ENCODE measurements around the gene SLC16A13. TPM values are rescaled to one million over a fixed set of nuclear protein-coding genes. Genes with fewer than 3 reads are reported as not detected.

Gene SLC16A13
- total and polyA plus RNA-seq, 2 of the 4 experiments (the other 2 are of a cell fraction), result 0.18 to 2.3 TPM

DNA sequence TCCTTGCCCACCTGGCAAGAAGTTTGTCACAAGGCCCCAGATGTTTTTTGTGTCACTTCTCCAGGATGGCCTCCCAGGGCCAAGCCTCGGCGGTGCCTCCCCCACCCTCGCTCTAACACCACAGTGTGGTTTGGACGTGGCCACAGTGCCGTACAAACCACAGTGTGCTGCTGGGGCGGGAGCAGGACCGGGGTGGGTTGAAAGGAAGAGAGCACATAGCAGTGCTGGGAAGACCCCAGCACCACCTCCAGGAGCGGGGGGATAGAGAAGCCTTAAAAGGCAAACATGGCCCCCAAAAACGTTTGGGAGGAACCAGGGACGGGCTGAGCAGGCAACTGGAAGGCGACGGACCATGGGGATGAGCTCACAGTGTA, 18.0 kb upstream of the SLC16A13 start (continued):
- TF ChIP-seq RAD21 (IDR thresholded peaks at IDR 0.05; ENCODE audit: low read length) (no peak), POLR2A (IDR thresholded peaks at IDR 0.05; ENCODE audit: low read depth, low read length) (no peak)
- TF ChIP-seq, protein P1, sequence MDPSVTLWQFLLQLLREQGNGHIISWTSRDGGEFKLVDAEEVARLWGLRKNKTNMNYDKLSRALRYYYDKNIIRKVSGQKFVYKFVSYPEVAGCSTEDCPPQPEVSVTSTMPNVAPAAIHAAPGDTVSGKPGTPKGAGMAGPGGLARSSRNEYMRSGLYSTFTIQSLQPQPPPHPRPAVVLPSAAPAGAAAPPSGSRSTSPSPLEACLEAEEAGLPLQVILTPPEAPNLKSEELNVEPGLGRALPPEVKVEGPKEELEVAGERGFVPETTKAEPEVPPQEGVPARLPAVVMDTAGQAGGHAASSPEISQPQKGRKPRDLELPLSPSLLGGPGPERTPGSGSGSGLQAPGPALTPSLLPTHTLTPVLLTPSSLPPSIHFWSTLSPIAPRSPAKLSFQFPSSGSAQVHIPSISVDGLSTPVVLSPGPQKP (IDR thresholded peaks at IDR 0.05; ENCODE audit: borderline replicate concordance, low read depth, low read length), result no peak

DNA sequence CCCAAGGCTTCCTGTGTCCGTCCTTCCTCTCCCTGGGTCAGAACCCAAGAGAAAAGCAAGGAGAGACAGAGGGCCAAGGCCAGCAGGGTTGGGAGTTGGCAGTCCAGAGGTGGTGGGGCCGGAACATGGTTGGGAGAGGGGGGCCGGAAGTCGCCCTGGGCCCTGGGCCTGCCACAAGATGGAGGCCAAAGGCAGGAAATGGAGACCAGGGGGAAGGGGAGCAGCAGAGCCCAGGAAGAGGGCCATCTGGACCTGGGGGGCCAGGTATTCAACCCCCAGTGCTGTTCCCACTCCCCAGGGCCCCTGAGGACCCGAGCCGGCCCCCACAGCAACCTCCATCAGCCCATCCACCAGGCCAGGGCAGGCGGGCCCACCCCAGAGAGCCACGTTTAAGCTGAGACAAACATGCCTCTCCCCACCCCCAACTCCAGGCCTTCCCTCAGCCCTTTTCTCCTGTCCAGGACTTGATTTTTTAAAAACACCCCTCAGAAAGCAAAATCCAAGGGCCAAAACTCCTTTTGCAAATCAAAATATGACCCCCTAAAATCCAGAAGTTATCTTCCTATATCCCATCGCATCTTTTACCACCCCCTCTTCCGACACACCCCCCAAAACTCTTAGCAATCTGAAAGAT, 17.4 kb upstream of the SLC16A13 start:
- DNase-seq (no peak), ATAC-seq (ENCODE audit: low read depth) (no peak)
- no peak overlapping the region for H3K4ac ChIP-seq (ENCODE audit: low read depth, low read length)
- peaks cover 6 to 21% of the 10 kb centered on the region in 2 experiments; a peak in 3 of 4 replicates for H3K79me1 ChIP-seq (ENCODE audit: low read depth in 1 of 2, low read length in 2 of 2)
- intact Hi-C loops (cut with micrococcal nuclease) (no loop called here), in situ Hi-C loops (cut with MboI; ENCODE audit: low sequenced_read_pairs) (loop anchor here (10.0 kb wide), 1 partner anchor 354 kb away; no protein-coding TSS in a partner anchor), dilution Hi-C loops (cut with HindIII; ENCODE audit: low sequenced_read_pairs, unreplicated experiment) (no loop called here)
- H2BK120ac ChIP-seq (ENCODE audit: low read depth, low read length), result no peak overlapping the region
- H2AFZ ChIP-seq (replicated peaks; ENCODE audit: low read length, poor library complexity), result no peak overlapping the region
- BruUV-seq (replicated peaks), result no TSS peak
- H2BK15ac ChIP-seq (ENCODE audit: low read depth, low read length), result no peak overlapping the region
- H3K9me1 ChIP-seq (ENCODE audit: insufficient read depth, low read length), result no peaks in the 10 kb centered on the region; the same call in 1 of the 2 replicates
- ChIA-PET CTCF (no interaction called here), POLR2A (ENCODE audit: unreplicated experiment) (no interaction called here)
- no peak overlapping the region for H2BK20ac ChIP-seq (ENCODE audit: low read depth, low read length)
- no peak overlapping the region for H2AK5ac ChIP-seq (ENCODE audit: low read depth, low read length)
- H3K14ac ChIP-seq (replicated peaks; ENCODE audit: low read depth, low read length), result no peak overlapping the region
- no peak overlapping the region for H2AK9ac ChIP-seq (replicated peaks; ENCODE audit: low read depth, low read length, poor library complexity)
- H3K27me3 ChIP-seq (ENCODE audit: control insufficient read depth, insufficient read depth, low read length), result peaks cover 9% of the 10 kb centered on the region; the same call in 1 of the 2 replicates
- no peak overlapping the region for H3K4me3 ChIP-seq (ENCODE audit: insufficient read depth, low read depth, low read length)
- H3K27ac ChIP-seq (ENCODE audit: insufficient read depth, low read length), result no peak overlapping the region
- 90 to 100% methylated on average over 2 of the region's 10 CpGs for WGBS, 2 experiments (ENCODE audit: extremely low coverage in 2 of 2, insufficient read length in 1 of 2)
- no peaks in the 10 kb centered on the region for H3K9me3 ChIP-seq (ENCODE audit: control insufficient read depth, insufficient read depth, low read length)
- no peak overlapping the region for H3K23ac ChIP-seq (ENCODE audit: low read depth, low read length)
- TF ChIP-seq BHLHE40 (IDR thresholded peaks at IDR 0.05; ENCODE audit: low read depth, low read length) (no peak), SMC3 (IDR thresholded peaks at IDR 0.05; ENCODE audit: low read depth, low read length) (no peak)
- TF ChIP-seq, protein P2, sequence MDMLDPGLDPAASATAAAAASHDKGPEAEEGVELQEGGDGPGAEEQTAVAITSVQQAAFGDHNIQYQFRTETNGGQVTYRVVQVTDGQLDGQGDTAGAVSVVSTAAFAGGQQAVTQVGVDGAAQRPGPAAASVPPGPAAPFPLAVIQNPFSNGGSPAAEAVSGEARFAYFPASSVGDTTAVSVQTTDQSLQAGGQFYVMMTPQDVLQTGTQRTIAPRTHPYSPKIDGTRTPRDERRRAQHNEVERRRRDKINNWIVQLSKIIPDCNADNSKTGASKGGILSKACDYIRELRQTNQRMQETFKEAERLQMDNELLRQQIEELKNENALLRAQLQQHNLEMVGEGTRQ (IDR thresholded peaks at IDR 0.05; ENCODE audit: low read depth, low read length), result no peak
- no peak overlapping the region for H4K8ac ChIP-seq (ENCODE audit: low read depth in 2 of 2, low read length in 2 of 2)
- peaks cover 8% of the 10 kb centered on the region; the same call in 1 of the 2 replicates for H3K4me1 ChIP-seq (ENCODE audit: control insufficient read depth, insufficient read depth, low read length)
- no peak overlapping the region for H3K56ac ChIP-seq (ENCODE audit: extremely low read depth, insufficient read depth, low read length)
- H3K9ac ChIP-seq (ENCODE audit: low read depth, low read length), result no peak overlapping the region
- H3K36me3 ChIP-seq (ENCODE audit: control insufficient read depth, insufficient read depth, low read length), result 0 out of 2 replicates have a peak, but pooled peaks cover 2% of the 10 kb centered on the region
- H2BK5ac ChIP-seq (ENCODE audit: low read depth, low read length, poor library complexity, severe bottlenecking), result no peak overlapping the region
- H3K18ac ChIP-seq (ENCODE audit: low read depth, low read length), result no peak overlapping the region
- no peak overlapping the region for H4K91ac ChIP-seq (ENCODE audit: insufficient read depth, low read depth, low read length)
- H4K20me1 ChIP-seq (ENCODE audit: insufficient read depth, low read length), result no peaks in the 10 kb centered on the region
- no peak overlapping the region for H3K4me2 ChIP-seq (ENCODE audit: low read depth, low read length)
- no peak overlapping the region for H4K5ac ChIP-seq (ENCODE audit: low read depth, low read length)
